NCI-H526 (cell line): ENCODE results near the gene SMAD3.

ENCODE experiments used
- DNase-seq, 2 experiments: peaks; one replicate each; lab custom pipeline; 2025; lab: John Stamatoyannopoulos, UW

Gene SMAD3

GRCh38 chr15:67096546-67097294, 31.3 kb downstream of the SMAD3 start:
- no peak for DNase-seq

GRCh38 chr15:67097424-67097823, 32.0 kb downstream of the SMAD3 start:
- DNase-seq, result no peak

GRCh38 chr15:67097930-67098740, 32.7 kb downstream of the SMAD3 start:
- DNase-seq, result no peak

GRCh38 chr15:67098768-67099282, 33.4 kb downstream of the SMAD3 start:
- no peak for DNase-seq

- DNase-seq, result no peak
Measured at GRCh38 chr15:67100124-67100791, 34.9 kb downstream of the SMAD3 start.

- DNase-seq, result no peak
Measured at GRCh38 chr15:67100801-67101581, 35.6 kb downstream of the SMAD3 start.

GRCh38 chr15:67101911-67102598, 36.7 kb downstream of the SMAD3 start:
- no peak for DNase-seq

GRCh38 chr15:67102599-67102929, 37.2 kb downstream of the SMAD3 start:
- no peak for DNase-seq

- no peak for DNase-seq
Measured at GRCh38 chr15:67103021-67103420, 37.6 kb downstream of the SMAD3 start.

- no peak for DNase-seq
Measured at GRCh38 chr15:67103432-67103831, 38.0 kb downstream of the SMAD3 start.

GRCh38 chr15:67103869-67104268, 38.5 kb downstream of the SMAD3 start:
- no peak for DNase-seq

GRCh38 chr15:67104510-67104909, 39.1 kb downstream of the SMAD3 start:
- no peak for DNase-seq

GRCh38 chr15:67105065-67105951, 39.9 kb downstream of the SMAD3 start:
- DNase-seq, result no peak

GRCh38 chr15:67105991-67106763, 40.8 kb downstream of the SMAD3 start:
- DNase-seq, result no peak

GRCh38 chr15:67106764-67107013, 41.3 kb downstream of the SMAD3 start:
- DNase-seq, result no peak

- DNase-seq, result no peak
Measured at GRCh38 chr15:67107014-67107812, 41.8 kb downstream of the SMAD3 start.

GRCh38 chr15:67108122-67108961, 42.9 kb downstream of the SMAD3 start:
- no peak for DNase-seq
